HG03460 (cell line): ENCODE results near the gene OR6S1.
A peak's percentile ranks its signal among the peaks of the same experiment; 100 is the strongest.
"Not testable (repeated sequence)": the region's sequence is repeated elsewhere in the genome, so short reads cannot be mapped to it uniquely, and the experiment has no call there.

Experiments used
- ATAC-seq: cut with Tn5 transposase; IDR thresholded peaks from one replicate; pipeline ENCODE4 v1.9.1; 2021; ENCODE audit not compliant: unreplicated experiment

The OR6S1 gene

GRCh38 chr14:20632448-20632830 lies 9.1 kb downstream of the OR6S1 start:
- peak; percentile 17 for ATAC-seq

GRCh38 chr14:20631880-20632389 lies 9.6 kb downstream of the OR6S1 start:
- ATAC-seq: no peak

- no peak for ATAC-seq
Measured at GRCh38 chr14:20631023-20631879, 10.2 kb downstream of the OR6S1 start.

GRCh38 chr14:20630340-20631022 lies 11.0 kb downstream of the OR6S1 start:
- no peak for ATAC-seq

DNA sequence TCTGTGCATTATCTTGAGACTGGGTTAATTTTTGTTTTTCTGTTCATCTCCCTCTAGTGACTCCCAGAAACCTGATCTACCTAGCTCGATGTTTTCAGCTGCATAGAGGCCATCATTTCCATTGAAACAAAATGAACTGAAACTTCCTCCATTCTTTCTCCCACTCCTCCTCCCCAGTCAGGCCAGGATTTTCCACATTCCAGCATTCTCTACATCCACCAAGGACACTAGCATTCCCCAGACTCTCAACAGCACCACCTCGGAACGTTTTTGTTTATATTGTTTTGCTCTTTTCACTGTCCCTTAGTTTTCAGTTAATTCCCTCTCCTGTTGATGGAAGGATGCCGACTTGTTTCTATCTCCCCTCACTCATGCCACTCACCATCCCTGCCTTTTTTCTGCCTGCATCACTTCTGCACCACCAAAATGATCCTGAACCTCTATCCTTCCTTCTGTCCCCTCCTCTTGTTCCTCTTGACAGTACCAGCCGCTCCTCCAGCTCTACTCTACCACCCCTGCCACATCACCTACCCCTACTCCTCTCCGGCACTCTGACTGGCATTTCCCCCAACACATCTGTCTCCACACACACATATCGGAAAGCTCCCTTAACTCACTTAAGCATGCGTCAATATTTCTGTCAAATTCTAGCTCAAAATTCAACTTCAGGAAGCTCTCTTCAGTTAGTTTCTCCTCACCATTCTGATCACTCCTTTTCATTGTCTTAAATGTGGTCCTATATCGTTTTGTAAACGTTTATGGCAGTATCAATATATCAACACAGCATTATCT lies 13.2 kb downstream of the OR6S1 start:
- no peak for ATAC-seq

- ATAC-seq: no peak
Measured at GRCh38 chr14:20627346-20628027, 14.0 kb downstream of the OR6S1 start.

- no peak for ATAC-seq
Measured at GRCh38 chr14:20626274-20626673, 15.2 kb downstream of the OR6S1 start.

DNA sequence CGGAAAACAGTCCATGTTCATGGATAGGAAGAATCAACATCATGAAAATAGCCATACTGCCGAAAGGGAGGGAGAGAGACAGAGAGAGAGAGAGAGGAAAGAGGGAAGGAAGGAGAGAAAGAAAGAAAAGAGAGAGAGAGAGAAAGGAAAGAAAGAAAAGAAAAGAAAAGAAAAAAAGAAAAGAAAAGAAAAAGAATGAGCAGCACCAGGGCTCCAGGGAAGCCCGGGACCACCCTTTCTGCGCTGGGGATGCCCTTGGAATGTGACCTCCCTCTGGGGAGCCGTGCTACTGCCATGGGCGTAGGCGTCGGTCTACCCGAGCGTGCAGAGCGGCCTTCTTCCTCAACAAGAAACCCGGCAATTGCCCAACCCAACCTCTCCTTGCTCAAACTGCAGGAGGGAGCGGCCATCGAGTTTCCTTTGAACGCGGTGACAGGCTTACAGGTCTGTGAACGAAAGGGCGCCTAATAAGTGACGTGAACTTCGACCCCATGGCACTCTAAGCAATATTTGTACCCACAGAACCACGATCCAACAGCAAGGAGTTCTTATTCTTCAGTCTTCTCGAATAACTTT lies 16.9 kb downstream of the OR6S1 start:
- ATAC-seq: no peak

DNA sequence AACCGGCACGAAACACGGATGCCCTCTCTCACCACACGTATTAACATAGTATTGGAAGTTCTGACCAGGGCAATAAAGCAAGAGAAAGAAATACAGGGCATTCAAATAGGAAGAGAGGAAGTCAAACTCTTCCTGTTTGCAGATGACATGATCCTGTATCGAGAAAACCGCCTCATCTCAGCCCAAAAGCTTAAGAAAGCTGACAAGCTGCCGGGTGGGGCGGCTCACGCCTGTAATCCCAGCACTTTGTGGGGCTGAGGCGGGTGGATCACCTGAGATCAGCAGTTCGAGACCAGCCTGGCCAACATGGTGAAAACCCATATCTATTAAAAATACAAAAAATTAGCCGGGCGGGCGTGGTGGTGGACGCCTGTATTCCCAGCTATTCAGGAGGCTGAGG lies 17.7 kb downstream of the OR6S1 start:
- ATAC-seq: no peak

DNA sequence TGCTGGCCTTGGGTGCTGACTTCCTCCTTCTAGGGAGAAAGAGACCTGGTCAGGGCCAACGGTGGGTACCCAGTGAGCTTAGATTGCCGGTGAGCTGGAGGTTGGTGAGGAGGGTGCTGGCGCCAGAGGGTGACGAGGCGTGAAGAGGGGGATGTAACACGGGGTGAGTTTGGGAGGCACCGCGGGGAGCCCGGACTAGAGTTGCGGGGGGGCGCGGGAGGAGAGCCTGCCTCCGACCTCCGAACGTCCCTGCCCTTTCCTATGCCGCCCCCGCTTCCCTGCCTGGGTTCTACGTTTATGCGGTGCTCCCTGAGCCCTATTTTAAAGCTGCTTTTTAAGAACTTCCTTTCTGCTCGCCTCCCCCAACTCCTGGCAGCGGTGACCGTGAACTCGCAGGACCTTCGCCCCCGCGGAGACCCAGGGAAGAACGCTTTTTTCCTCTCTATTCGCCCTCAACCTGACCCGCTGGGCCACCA lies 18.6 kb downstream of the OR6S1 start:
- no peak for ATAC-seq

GRCh38 chr14:20620798-20621478 lies 20.6 kb downstream of the OR6S1 start:
- ATAC-seq: no peak

DNA sequence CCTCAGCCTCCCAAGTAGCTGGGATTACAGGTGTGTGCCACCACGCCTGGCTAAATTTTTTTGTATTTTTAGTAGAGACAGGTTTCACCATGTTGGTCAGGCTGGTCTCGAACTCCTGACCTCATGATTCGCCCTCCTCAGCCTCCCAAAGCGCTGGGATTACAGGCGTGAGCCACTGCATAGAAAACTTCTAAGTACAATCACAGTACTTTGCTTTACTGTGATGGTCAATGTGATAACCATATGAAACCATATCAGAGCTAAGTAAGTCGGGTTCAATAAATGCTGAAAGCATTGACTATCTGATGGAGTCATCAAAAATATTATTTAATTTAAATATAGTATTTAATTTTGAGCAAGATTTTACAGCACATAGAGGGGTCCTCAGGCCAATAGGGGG lies 21.8 kb downstream of the OR6S1 start:
- not testable (repeated sequence) for ATAC-seq

DNA sequence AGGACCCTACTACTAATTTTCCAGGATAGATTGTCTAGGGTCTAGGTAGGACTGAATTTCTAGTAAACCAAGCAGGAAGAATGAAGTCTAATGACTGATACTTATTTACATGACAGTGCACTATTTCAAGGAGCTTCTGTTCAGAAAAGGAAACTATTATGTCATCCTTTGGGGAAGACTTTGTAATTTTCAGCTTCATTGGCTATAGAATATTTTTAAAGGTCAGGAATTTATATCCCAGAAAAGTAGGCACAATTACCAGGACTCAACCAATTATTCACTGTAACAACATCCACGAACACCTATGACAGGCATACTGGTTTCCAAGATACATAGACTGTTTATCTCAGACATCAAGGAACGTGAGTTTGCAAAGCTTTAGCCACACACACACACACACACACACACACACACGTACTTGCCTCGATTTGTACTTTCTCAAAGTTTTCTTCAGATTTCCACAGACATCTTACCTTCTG lies 23.2 kb downstream of the OR6S1 start:
- no peak for ATAC-seq

DNA sequence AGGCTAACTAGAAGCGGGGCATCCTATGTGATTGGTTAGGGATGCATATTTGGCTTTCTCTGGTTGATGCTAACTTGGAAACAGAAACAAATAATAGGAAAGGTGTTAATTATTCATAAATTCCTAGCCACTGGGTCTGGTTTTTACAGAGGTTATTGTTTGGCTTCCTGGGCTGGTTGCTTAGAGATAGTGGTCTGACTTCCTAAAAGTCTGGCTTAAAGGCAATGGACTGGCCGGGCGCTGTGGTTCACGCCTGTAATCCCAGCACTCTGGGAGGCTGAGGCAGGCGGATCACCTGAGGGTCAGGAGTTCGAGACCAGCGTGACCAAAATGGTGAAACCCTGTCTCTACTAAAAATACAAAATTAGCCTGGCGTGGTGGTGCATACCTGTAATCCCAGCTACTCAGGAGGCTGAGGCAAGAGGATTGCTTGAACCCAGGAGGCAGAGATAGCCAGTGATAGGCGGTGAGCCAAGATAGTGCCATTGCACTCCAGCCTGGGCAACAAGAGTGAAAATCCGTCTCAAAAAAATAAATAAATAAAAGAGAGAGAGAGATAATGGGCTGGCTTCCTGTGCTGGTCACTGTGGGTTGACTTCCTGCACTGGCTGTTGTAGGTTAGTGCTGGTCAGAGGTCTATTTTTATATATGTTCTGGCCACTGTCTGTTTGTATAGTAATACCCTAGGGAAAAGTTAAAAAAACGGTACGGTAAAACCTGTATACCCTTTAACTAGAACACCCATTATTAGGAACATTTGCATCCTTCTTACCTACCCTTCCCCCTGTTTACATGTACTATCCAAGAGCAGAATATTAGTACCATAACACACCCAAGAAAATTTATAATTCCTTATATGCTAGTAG lies 24.1 kb downstream of the OR6S1 start:
- peak; percentile 41 for ATAC-seq

DNA sequence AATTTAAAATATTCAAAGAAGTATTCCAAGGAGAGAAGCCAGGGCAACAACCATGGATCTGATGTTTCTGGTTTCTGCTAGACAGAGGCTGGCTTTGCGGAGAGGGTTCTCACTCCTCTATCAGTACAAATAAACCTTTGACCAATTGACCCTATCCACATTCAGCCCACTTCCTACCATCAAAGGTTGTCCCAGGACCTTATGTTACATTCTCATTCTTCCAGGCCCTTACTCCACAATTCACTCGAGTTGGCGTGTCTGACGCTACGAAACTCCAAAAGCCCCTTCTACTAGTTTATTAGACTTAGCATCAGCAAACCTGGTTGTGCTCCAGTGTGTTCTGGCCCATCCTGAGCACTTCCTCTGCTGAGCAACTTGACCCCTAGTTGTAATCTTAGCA lies 25.5 kb downstream of the OR6S1 start:
- no peak for ATAC-seq

- no peak for ATAC-seq
Measured at GRCh38 chr14:20614038-20614840, 27.3 kb downstream of the OR6S1 start.

DNA sequence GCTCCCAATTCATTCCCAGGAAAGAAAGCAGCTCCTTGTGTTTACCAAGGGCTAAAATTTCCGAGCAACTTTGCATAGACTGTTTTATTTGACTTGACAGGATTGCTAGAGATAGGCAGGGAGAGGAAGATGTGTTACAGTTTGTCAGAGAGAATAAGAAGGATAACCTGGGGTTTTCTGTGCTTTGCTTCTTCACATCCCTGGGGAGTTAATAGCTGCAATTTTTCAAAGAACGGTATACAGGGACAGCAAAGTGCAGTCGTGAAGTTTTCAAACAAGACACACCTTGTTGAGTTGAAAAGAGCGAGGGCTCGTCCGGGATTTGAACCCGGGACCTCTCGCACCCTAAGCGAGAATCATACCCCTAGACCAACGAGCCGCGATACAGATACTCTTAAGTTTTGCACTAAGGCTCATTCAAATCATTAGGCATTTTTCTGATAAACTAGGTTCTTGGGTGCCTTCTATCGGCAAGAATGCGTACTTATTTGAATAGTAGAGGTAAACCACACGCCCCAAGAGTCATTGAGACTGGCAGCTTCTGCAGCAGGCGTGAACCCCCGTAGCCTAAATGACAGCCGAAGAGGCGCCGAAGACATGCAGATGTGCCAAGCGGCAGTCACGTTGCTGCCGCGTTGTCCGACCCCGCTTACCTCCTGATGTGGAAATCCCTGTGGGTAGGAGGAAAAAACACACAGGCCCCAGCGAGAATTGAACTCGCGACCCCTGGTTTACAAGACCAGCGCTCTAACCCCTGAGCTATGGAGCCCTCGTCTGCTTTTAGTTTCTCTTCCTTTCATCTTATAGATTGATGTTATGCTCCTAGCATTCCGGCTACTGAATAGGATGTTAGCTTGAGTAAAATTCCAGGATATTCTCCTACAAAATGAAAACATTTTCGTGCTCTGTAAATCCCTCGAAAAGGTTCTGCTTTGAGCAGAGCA lies 28.1 kb downstream of the OR6S1 start:
- peak; percentile 60 for ATAC-seq
